Left lobe of liver (tissue), 2 donors: Measurements from ENCODE around the gene SLC12A7. TPM values are rescaled to one million over a fixed set of nuclear protein-coding genes. Genes with fewer than 3 reads are reported as not detected.
"Not testable (repeated sequence)": the region's sequence is repeated elsewhere in the genome, so short reads cannot be mapped to it uniquely, and the experiment has no call there.

Experiments used
- ATAC-seq: fragments of 200-7000 bp; cut with Tn5 transposase; one replicate; pipeline ENCODE4 v1.9.1; 2020; ENCODE audit warnings: mild to moderate bottlenecking, moderate library complexity
- DNase-seq: peaks from one replicate; pipeline ENCODE4 v3.0.0-alpha.2; 2020; ENCODE audit warnings: low spot score
- total RNA-seq: library from RNA; stranded (reverse); gene quantifications from one replicate; pipeline ENCODE4 v1.2.1, GENCODE V29; 2021
- donor health status: DM: no; HTN: no; CAD: no; lungs with moderate emphysema.
- donor health status: DM: no; HTN: yes; CAD: no.

The SLC12A7 gene
- total RNA-seq, 1 donor from 2014 or later: 56.5 TPM

GRCh38 chr5:1083823-1084605 is 27.8 kb downstream of the SLC12A7 start:
- DNase-seq (no peak), ATAC-seq (no peak)

GRCh38 chr5:1083026-1083425 is 28.8 kb downstream of the SLC12A7 start:
- not testable (repeated sequence) for ATAC-seq, DNase-seq

- DNase-seq (no peak), ATAC-seq (peak; percentile 7)
Observed at GRCh38 chr5:1081519-1081918, 30.3 kb downstream of the SLC12A7 start.

- DNase-seq: no peak
- ATAC-seq: peak; percentile 18
Observed at GRCh38 chr5:1080432-1080831, 31.4 kb downstream of the SLC12A7 start.

- DNase-seq (no peak), ATAC-seq (no peak)
Observed at GRCh38 chr5:1079961-1080360, 31.9 kb downstream of the SLC12A7 start.

- DNase-seq (no peak), ATAC-seq (no peak)
Observed at GRCh38 chr5:1079486-1079885, 32.4 kb downstream of the SLC12A7 start.

- peak; percentile 3 for ATAC-seq
- no peak for DNase-seq
Observed at GRCh38 chr5:1078851-1079250, 33.0 kb downstream of the SLC12A7 start.

GRCh38 chr5:1078206-1078605 is 33.7 kb downstream of the SLC12A7 start:
- ATAC-seq (no peak), DNase-seq (no peak)

- ATAC-seq (no peak), DNase-seq (no peak)
Observed at GRCh38 chr5:1077491-1078020, 34.3 kb downstream of the SLC12A7 start.

GRCh38 chr5:1077026-1077425 is 34.8 kb downstream of the SLC12A7 start:
- no peak for ATAC-seq
- no peak for DNase-seq

GRCh38 chr5:1076406-1076805 is 35.5 kb downstream of the SLC12A7 start:
- no peak for DNase-seq
- peak; percentile 4 for ATAC-seq

- DNase-seq (no peak), ATAC-seq (no peak)
Observed at GRCh38 chr5:1075931-1076330, 35.9 kb downstream of the SLC12A7 start.

- DNase-seq: no peak
- ATAC-seq: no peak
Observed at GRCh38 chr5:1075555-1075881, 36.3 kb downstream of the SLC12A7 start.

- ATAC-seq (no peak), DNase-seq (no peak)
Observed at GRCh38 chr5:1074816-1075554, 36.9 kb downstream of the SLC12A7 start.

GRCh38 chr5:1074226-1074625 is 37.6 kb downstream of the SLC12A7 start:
- DNase-seq (no peak), ATAC-seq (no peak)

GRCh38 chr5:1073239-1074102 is 38.4 kb downstream of the SLC12A7 start:
- ATAC-seq (peak; percentile 5), DNase-seq (no peak)

- ATAC-seq: peak; percentile 4
Observed at GRCh38 chr5:1069720-1070088, 42.2 kb downstream of the SLC12A7 start.

GRCh38 chr5:1068895-1069719 is 42.8 kb downstream of the SLC12A7 start:
- DNase-seq: no peak
- peak; percentile 29 for ATAC-seq

More at GRCh38 chr5:1069720-1070088, 42.2 kb downstream of the SLC12A7 start:
- DNase-seq: no peak

- ATAC-seq (peak; percentile 44), DNase-seq (no peak)
Observed at GRCh38 chr5:1068204-1068894, 43.5 kb downstream of the SLC12A7 start.
